ENCODE measurements around the gene TNIK. TPM values are rescaled to one million over a fixed set of nuclear protein-coding genes. Genes with fewer than 3 reads are reported as not detected.
A peak's percentile ranks its signal among the peaks of the same experiment; 100 is the strongest.

TNIK gene
- total RNA-seq, 1 donor: 24.2 TPM

GRCh38 chr3:171099911-171100310, 360.3 kb downstream of the TNIK start:
- no peak for DNase-seq (ENCODE audit: low read depth)
- TF ChIP-seq CTCF (IDR thresholded peaks at IDR 0.05; ENCODE audit: insufficient read depth, low read length): no peak
- H3K4me3 ChIP-seq (ENCODE audit: low read depth, low read length): no peak overlapping the region

- H3K4me3 ChIP-seq (ENCODE audit: low read depth, low read length): no peak overlapping the region
- DNase-seq (ENCODE audit: low read depth): no peak
- no peak for TF ChIP-seq CTCF (IDR thresholded peaks at IDR 0.05; ENCODE audit: insufficient read depth, low read length)
Measured at GRCh38 chr3:171095063-171095462, 365.1 kb downstream of the TNIK start.

- H3K4me3 ChIP-seq (ENCODE audit: low read depth, low read length): no peak overlapping the region
- DNase-seq (ENCODE audit: low read depth): no peak
- no peak for TF ChIP-seq CTCF (IDR thresholded peaks at IDR 0.05; ENCODE audit: insufficient read depth, low read length)
Measured at GRCh38 chr3:171094411-171094810, 365.8 kb downstream of the TNIK start.

- no peak for TF ChIP-seq CTCF (IDR thresholded peaks at IDR 0.05; ENCODE audit: insufficient read depth, low read length)
- no peak for DNase-seq (ENCODE audit: low read depth)
- H3K4me3 ChIP-seq (ENCODE audit: low read depth, low read length): no peak overlapping the region
Measured at GRCh38 chr3:171093462-171093861, 366.7 kb downstream of the TNIK start.

- peak; percentile 41 for DNase-seq (ENCODE audit: low read depth)
- TF ChIP-seq CTCF (IDR thresholded peaks at IDR 0.05; ENCODE audit: insufficient read depth, low read length): no peak
- no peak overlapping the region for H3K4me3 ChIP-seq (ENCODE audit: low read depth, low read length)
Measured at GRCh38 chr3:171092467-171092911, 367.7 kb downstream of the TNIK start.

- no peak for TF ChIP-seq CTCF (IDR thresholded peaks at IDR 0.05; ENCODE audit: insufficient read depth, low read length)
- H3K4me3 ChIP-seq (ENCODE audit: low read depth, low read length): no peak overlapping the region
Measured at GRCh38 chr3:171090321-171090720, 369.9 kb downstream of the TNIK start.

More at GRCh38 chr3:171090321-171090720, 369.9 kb downstream of the TNIK start:
- no peak for DNase-seq (ENCODE audit: low read depth)

Data from fibroblast of the aortic adventitia (primary cell).